GM12891 (cell line): ENCODE data around the gene ERN2.

Experiments used
- POLR2A ChIP-seq: IDR thresholded peaks from 2 replicates; pipeline ENCODE4 v1.6.1; 2011; ENCODE audit warnings: low read depth, low read length, control low read depth
- POLR2AphosphoS5 ChIP-seq: IDR thresholded peaks from 2 replicates; pipeline ENCODE4 v1.6.1; 2011; ENCODE audit warnings: low read depth, low read length, control low read depth

DNA sequence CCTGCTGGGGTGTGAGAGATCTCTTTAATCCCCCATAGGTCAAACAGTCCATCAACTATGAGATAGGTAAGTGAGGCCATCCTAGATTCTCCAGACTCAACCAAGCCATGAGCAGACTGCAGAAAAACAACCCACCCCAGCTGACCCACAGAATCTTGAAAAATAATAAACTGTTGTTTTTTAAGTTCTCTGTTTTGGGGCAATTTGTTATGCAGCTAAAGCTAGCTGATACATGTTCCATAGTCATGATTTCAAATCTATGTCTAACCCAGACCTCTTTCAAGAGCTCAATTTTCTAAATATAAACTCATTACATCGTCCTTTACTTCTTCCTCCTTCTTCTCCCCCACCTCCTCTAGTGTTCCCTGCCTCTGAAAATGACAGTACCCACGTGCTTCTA lies 10.1 kb downstream of the ERN2 start:
- no peak for TF ChIP-seq POLR2A
- no peak for TF ChIP-seq POLR2AphosphoS5
